AG09309 (cell line): ENCODE measurements around the gene RBP4.

Source experiments
- DNase-seq: peaks from one replicate; pipeline ENCODE4 v3.0.0-alpha.2; 2010; ENCODE audit warnings: low read depth
- H3K4me3 ChIP-seq: 2 replicates; pipeline ENCODE4 v1.5.1; 2011; ENCODE audit warnings: mild to moderate bottlenecking, low read depth, low read length, moderate library complexity; ENCODE audit not compliant: control insufficient read depth
- CTCF ChIP-seq: IDR thresholded peaks from 2 replicates; pipeline ENCODE4 v1.5.1; 2011; ENCODE audit warnings: mild to moderate bottlenecking, low read depth, low read length, inconsistent platforms; ENCODE audit not compliant: insufficient read depth, control insufficient read depth; ENCODE audit errors: missing control alignments

The RBP4 gene

GRCh38 chr10:93560541-93560940, 40.5 kb downstream of the RBP4 start:
- DNase-seq = no peak
- no peak for TF ChIP-seq CTCF
- H3K4me3 ChIP-seq = no peak overlapping the region

GRCh38 chr10:93559490-93559889, 41.5 kb downstream of the RBP4 start:
- no peak for TF ChIP-seq CTCF
- no peak for DNase-seq
- H3K4me3 ChIP-seq = no peak overlapping the region

- DNase-seq = peak; percentile 14
- no peak overlapping the region for H3K4me3 ChIP-seq
- peak; percentile 79 for TF ChIP-seq CTCF
Measured at GRCh38 chr10:93554760-93555432, 46.1 kb downstream of the RBP4 start.

- no peak for TF ChIP-seq CTCF
- DNase-seq = no peak
- H3K4me3 ChIP-seq = no peak overlapping the region
Measured at GRCh38 chr10:93554316-93554663, 46.7 kb downstream of the RBP4 start.

- no peak for TF ChIP-seq CTCF
- no peak for DNase-seq
Measured at GRCh38 chr10:93553482-93554315, 47.3 kb downstream of the RBP4 start.

GRCh38 chr10:93552780-93553179, 48.3 kb downstream of the RBP4 start:
- no peak for DNase-seq
- TF ChIP-seq CTCF = no peak
- H3K4me3 ChIP-seq = no peak overlapping the region

More at GRCh38 chr10:93553482-93554315, 47.3 kb downstream of the RBP4 start:
- no peak overlapping the region for H3K4me3 ChIP-seq

- H3K4me3 ChIP-seq = no peak overlapping the region
- TF ChIP-seq CTCF = no peak
- DNase-seq = no peak
Measured at GRCh38 chr10:93550606-93551005, 50.4 kb downstream of the RBP4 start.
